Measurements from ENCODE around the gene PRSS57.

DNA sequence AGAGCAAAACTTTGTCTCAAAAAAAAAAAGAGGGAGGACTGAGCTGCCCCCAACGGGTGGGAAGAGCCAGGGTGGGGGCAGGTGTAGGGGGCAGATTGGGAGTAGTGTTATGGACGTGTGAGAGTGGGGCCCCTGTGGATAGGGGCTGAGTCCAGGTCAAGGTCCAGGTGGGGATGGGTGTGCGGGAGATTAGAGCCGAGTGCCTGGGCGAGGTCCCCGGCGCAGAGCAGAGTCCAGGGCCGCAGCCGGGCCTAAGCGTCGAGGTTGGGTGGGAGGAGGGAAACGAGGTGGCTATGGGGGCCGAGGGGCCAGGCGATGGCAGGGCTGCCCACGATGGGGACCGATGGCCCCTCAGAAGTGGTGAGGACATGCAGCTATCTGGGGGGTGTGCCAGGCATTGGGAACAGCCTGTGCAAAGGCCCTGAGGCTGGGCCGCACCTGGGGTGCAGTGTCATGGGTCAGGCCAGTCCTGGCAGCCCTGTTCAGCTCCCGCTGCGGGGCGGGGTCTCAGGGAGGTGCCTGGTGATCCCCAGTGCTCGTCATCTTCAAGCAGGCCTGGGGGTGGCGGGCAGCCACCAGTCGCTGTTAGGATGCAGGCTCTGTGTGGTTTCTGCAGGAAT lies 43.4 kb upstream of the PRSS57 start:
- TF ChIP-seq GATA2 (IDR thresholded peaks at IDR 0.05; ENCODE audit: low read depth, low read length) (no peak), GATA3 (IDR thresholded peaks at IDR 0.05; ENCODE audit: low read depth, low read length) (no peak)

Data from SH-SY5Y (cell line).